GM19351 (cell line): ENCODE data around the gene NXNL2.

Source experiments
- ATAC-seq: cut with Tn5 transposase; IDR thresholded peaks from one replicate; pipeline ENCODE4 v1.9.1; 2021; ENCODE audit warnings: mild to moderate bottlenecking, moderate library complexity; ENCODE audit not compliant: unreplicated experiment

The NXNL2 gene

GRCh38 chr9:88534456-88535225, at the start of gene NXNL2:
Gene NXNL2 (plus strand): TSS chr9:88535178. CDS start chr9:88535435, 257 bp downstream.
- no peak for ATAC-seq

DNA sequence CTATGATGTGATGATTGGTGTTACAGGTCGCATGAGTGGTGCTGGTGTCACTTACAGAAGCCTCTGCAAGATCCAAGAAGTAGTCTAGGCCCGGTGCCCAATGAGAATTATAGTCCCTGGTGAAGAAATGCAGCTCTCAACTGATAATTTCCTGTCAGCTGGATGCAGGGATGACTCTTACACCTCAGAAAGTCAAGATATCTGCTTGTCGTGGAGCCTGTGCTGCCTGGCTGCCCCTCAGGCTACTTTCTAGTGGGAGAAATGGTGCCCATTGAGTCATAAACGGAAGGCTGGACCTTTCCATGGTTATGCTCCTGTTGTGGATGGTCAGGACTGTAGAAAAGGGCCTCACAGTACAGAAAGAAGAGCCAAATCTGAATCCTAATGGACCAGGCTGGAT, 46.8 kb upstream of the NXNL2 start:
- no peak for ATAC-seq

GRCh38 chr9:88494983-88495721, 39.8 kb upstream of the NXNL2 start:
- no peak for ATAC-seq

GRCh38 chr9:88497224-88497623, 37.8 kb upstream of the NXNL2 start:
- ATAC-seq, result no peak

DNA sequence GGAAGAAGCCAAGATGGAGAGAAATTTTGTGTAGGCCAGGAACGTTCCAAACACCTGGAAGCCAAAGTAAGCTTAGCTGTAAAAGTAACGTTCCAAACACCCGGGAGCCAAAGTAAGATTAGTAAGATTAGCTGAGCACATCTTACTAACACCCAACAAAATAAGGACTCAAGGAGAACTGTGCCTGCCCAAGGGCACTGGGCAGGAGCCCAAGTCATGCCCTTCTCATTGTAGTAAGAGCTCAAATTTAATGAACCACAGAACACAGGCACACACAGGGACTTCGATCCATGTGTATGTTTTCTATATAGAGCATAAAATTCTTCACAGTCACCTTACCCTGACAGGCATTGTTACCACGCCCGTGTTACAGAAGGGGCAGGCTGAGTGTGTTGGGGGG, 36.1 kb upstream of the NXNL2 start:
- ATAC-seq, result no peak

DNA sequence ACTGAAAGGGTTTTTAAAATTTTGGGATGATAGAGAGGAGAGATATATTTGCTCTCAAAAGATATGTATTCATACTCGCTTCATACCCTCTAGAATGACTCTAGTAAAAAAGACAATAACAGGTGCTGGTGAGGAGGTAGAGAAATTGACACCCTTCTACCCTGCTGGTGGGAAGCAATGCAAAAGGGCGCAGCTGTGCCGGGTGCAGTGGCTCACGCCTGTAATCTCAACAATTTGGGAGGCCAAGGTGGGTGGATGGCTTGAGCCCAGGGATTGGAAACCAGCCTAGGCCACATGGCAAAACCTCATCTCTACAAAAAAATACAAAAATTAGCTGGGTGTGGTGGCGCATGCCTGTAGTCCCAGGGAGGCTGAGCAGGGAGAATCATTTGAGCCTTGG, 33.9 kb upstream of the NXNL2 start:
- ATAC-seq, result no peak

GRCh38 chr9:88502552-88503034, 32.4 kb upstream of the NXNL2 start:
- no peak for ATAC-seq

- ATAC-seq, result no peak
These were observed 31.7 kb upstream of the NXNL2 start for GRCh38 chr9:88503081-88503844.

DNA sequence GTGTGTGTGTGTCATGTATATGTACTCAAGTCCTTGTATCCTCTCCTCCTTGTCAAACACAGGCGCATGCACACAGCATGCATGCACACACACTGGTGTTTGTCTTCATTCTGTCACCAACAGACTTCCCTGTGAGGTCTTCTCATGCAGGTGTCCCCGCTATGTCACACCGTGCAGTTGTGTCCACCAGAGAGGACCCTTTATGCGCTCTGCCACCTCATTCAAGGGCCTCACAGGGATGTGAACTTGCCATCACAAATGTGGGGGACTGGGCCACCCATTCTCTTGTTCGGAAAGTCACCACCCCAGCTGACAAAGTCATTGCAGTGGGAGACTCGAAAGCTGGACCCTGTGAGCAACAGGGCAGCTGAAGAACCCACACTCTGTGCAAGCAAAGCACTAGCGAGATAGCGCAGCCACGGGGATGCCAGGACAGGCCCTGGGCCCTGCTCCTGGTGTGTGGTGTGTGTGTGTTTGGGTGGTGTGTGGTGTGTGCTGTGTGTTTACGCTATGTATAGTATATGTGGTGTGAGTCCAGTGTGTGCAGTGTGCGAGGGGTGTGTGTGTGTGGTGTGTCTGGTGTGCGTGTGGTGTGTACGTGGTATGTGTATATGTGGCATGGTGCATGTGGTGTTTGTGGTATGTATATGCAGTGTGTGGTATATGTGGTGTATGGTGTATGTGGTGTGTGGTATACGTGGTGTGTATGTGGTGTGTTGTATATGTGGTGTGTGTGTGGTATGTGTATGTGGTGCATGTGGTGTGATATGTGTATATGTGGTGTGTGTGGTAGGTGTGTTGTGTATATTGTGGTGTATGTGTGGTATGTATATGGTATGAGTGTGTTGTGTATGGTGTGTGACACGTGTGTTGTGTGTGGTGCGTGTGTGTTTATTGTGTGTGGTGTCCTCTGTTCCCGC, 30.9 kb upstream of the NXNL2 start:
- ATAC-seq, result no peak

- ATAC-seq, result no peak
These were observed 26.7 kb upstream of the NXNL2 start for GRCh38 chr9:88508326-88508725.

DNA sequence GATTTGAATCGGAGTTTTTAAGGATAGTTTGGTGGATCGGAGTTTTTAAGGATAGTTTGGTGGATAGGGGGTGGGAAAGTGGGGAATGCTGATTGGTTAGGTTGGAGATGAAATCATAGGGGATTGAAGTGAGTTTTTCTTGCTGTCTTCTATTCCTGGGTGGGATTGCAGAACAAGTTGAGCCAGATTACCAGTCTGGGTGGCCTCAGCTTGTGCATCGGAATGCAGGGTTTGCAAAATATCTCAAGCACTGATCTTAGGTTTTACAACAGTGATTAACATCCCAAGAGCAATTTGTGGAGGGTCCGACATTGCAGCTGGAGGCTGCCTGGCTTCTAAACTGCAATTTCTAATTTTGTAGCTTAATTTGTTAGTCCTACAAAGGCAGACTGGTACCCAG, 23.1 kb upstream of the NXNL2 start:
- no peak for ATAC-seq

DNA sequence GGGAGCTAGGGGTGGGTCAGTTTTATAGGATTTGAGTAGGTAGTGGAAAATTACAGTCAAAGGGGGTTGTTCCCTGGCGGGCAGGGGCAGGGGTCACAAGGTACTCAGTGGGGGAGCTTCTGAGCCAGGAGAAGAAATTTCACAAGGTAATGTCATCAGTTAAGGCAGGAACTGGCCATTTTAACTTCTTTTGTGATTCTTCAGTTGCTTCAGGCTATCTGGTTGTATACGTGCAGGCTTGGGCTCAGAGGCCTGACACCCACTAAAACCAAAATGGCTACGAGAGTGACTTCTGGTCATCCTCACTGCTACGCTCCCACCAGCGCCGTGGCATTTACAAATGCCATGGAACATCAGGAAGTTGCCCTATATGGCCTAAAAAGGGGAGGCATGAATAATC, 20.7 kb upstream of the NXNL2 start:
- no peak for ATAC-seq

DNA sequence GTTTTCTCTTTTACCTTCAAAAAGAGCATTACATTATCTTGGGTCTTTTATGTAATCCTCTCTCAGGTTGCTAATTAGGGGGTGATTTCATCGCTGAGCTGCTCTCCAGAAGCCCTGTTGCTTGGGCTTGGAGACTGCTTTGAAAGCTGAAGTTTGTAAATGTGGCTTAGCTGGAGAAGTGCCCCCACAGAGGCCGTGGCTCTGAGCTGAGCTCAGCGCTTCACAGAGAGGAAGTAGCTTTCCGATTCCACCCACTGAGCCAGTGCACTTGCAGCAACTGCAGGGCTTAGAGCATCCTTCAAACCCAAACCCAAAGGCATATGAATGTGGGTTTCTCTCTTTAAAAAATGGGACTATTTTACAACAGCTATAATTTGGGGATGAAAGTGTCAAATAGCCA, 13.7 kb upstream of the NXNL2 start:
- no peak for ATAC-seq

DNA sequence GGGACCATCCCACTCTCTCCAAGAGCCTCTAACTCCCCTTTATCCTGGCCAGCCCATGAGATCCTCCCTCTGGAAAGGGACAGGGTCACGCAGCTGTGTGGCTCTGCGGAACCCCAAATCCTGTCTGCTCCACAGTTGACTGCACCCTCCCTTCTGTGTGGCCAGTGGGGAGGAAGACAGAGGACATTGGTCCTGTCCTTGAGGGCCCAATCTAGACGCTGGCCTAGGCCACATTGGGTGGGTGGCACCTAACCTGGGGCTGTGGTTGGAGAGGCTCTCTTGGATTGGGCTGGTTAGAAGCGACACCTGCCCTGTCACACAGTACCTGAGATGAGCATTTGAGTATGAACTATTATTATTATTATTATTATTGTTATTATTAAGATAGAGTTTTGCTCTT, 12.6 kb upstream of the NXNL2 start:
- no peak for ATAC-seq

DNA sequence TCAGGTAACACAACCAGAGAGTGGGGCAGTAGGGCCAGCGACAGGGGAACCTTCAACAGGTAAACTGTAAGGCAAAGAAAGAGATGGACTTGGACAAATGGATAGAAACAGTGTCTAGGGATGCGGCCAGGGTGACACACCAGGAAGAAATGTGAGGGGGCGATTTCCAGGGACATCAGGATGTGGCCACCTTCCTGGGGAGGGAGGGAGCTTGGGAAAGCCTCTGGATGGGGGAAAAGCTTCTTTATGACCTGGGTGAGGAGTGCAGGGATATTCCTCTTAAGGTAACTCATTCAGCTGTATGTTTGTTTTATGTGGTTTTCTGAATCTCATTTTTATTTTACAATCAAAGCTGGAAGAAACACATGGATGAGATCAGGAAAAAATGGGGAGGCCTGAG, 11.9 kb upstream of the NXNL2 start:
- ATAC-seq, result no peak

- no peak for ATAC-seq
These were observed 10.1 kb upstream of the NXNL2 start for GRCh38 chr9:88524911-88525310.

DNA sequence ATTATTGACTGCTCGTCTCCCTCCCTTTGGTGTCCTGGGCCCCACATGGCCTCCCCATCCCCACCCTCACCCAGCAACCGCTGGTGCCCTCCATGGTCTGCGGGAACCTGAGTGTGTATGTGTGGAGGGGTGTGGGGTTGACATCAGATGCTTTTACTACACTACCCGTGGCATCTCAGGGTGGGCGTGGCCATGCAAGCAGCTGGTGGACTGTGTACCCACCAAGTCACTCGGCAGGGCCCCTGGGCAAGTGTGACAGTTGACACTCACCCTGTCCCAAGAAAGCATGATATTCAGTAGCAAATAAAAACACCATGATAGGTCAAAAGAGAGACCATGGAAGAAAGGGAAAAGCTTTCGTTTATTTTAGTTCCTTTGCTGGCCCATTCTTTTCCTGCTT, 7.4 kb upstream of the NXNL2 start:
- no peak for ATAC-seq

- ATAC-seq, result no peak
These were observed 6.7 kb upstream of the NXNL2 start for GRCh38 chr9:88528080-88528790.

GRCh38 chr9:88529496-88529895, 5.5 kb upstream of the NXNL2 start:
- ATAC-seq, result no peak

- no peak for ATAC-seq
These were observed 4.9 kb upstream of the NXNL2 start for GRCh38 chr9:88530051-88530450.
